HG03442 (cell line): Measurements from ENCODE around the gene LRRC27.
"Not testable (repeated sequence)": the region's sequence is repeated elsewhere in the genome, so short reads cannot be mapped to it uniquely, and the experiment has no call there.

Source experiments
- ATAC-seq: cut with Tn5 transposase; IDR thresholded peaks from one replicate; pipeline ENCODE4 v1.9.1; 2021; ENCODE audit warnings: mild to moderate bottlenecking, moderate library complexity; ENCODE audit not compliant: unreplicated experiment

Gene LRRC27

GRCh38 chr10:132331601-132332432 lies at the start of gene LRRC27:
LRRC27 (plus strand) TSS chr10:132332193; CDS start chr10:132333525, 1,332 bp downstream.
- ATAC-seq: peak; percentile 82

- ATAC-seq: no peak
Observed at GRCh38 chr10:132282667-132283603, 49.1 kb upstream of the LRRC27 start.

- ATAC-seq: no peak
Observed at GRCh38 chr10:132283604-132284382, 48.2 kb upstream of the LRRC27 start.

- ATAC-seq: no peak
Observed at GRCh38 chr10:132289439-132289838, 42.6 kb upstream of the LRRC27 start.

GRCh38 chr10:132290631-132291030 lies 41.4 kb upstream of the LRRC27 start:
- ATAC-seq: no peak

- ATAC-seq: no peak
Observed at GRCh38 chr10:132291826-132292225, 40.2 kb upstream of the LRRC27 start.

- no peak for ATAC-seq
Observed at GRCh38 chr10:132292287-132293200, 39.4 kb upstream of the LRRC27 start.

GRCh38 chr10:132293201-132293812 lies 38.7 kb upstream of the LRRC27 start:
- ATAC-seq: no peak

- no peak for ATAC-seq
Observed at GRCh38 chr10:132293813-132294520, 38.0 kb upstream of the LRRC27 start.

- ATAC-seq: no peak
Observed at GRCh38 chr10:132294561-132295318, 37.3 kb upstream of the LRRC27 start.

- not testable (repeated sequence) for ATAC-seq
Observed at GRCh38 chr10:132295481-132295880, 36.5 kb upstream of the LRRC27 start.

- no peak for ATAC-seq
Observed at GRCh38 chr10:132296666-132297443, 35.1 kb upstream of the LRRC27 start.

- ATAC-seq: no peak
Observed at GRCh38 chr10:132297526-132297925, 34.5 kb upstream of the LRRC27 start.

GRCh38 chr10:132298038-132298881 lies 33.7 kb upstream of the LRRC27 start:
- no peak for ATAC-seq

GRCh38 chr10:132299371-132300336 lies 32.3 kb upstream of the LRRC27 start:
- ATAC-seq: no peak
